Suprapubic skin (tissue), 3 donors: ENCODE data around the gene TNPO1.

Experiments
- EP300 ChIP-seq: sonication (generic); formaldehyde crosslinking; IDR thresholded peaks from one replicate; pipeline ENCODE4 v1.6.1; 2017; ENCODE audit warnings: antibody characterized with exemption
- POLR2A ChIP-seq, 2 donors: fragments of 450-650 bp; IDR thresholded peaks; one replicate each; pipeline ENCODE4 v1.6.1; 2017; ENCODE audit warnings: antibody characterized with exemption in 2 of 2, mild to moderate bottlenecking in 2 of 2, moderate library complexity in 2 of 2
- TF ChIP-seq, protein P1 (sequence below), 2 donors: fragments of 200-600 bp in 1 of 2; fragments of 450-650 bp in 1 of 2; sonication (generic) in 1 of 2; IDR thresholded peaks; one replicate each; pipeline ENCODE4 v1.5.1; 2016 to 2019; ENCODE audit warnings: antibody characterized with exemption in 2 of 2, mild to moderate bottlenecking in 1 of 2, moderate library complexity in 1 of 2

DNA sequence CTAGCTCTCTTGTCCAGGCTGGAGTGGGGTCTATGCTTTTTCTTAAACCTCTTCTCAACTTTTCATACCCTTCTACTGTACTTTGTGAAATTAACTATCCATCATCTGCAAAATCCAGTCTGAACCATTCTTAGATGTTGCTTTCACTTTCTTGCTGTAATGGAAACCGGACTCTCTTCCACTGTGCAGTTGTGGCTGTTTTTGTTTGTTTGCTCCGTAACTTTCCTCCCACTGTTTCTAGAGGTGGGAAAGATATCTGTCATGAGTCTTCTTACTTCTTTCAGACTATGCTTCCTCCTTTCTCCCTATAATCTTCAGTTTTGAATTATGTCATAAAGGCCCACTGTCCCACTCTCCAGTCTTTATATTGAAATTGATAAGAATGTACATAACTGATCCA, 6.5 kb downstream of the TNPO1 start:
- TF ChIP-seq, protein P1, sequence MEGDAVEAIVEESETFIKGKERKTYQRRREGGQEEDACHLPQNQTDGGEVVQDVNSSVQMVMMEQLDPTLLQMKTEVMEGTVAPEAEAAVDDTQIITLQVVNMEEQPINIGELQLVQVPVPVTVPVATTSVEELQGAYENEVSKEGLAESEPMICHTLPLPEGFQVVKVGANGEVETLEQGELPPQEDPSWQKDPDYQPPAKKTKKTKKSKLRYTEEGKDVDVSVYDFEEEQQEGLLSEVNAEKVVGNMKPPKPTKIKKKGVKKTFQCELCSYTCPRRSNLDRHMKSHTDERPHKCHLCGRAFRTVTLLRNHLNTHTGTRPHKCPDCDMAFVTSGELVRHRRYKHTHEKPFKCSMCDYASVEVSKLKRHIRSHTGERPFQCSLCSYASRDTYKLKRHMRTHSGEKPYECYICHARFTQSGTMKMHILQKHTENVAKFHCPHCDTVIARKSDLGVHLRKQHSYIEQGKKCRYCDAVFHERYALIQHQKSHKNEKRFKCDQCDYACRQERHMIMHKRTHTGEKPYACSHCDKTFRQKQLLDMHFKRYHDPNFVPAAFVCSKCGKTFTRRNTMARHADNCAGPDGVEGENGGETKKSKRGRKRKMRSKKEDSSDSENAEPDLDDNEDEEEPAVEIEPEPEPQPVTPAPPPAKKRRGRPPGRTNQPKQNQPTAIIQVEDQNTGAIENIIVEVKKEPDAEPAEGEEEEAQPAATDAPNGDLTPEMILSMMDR (IDR thresholded peaks at IDR 0.05) = no peak
- TF ChIP-seq POLR2A (IDR thresholded peaks at IDR 0.05) = no peak
- no peak for TF ChIP-seq EP300
